K562 (cell line): ENCODE results near the gene TNPO3. TPM values are rescaled to one million over a fixed set of nuclear protein-coding genes. Genes with fewer than 3 reads are reported as not detected.

ENCODE experiments used
- ATAC-seq: fragments of 200-7000 bp; cut with Tn5 transposase; 3 replicates; pipeline ENCODE4 v1.9.1; 2020; ENCODE audit warnings: moderate library complexity
- BruUV-seq: library from RNA; stranded (reverse); fragments of 400-500 nt; replicated peaks from 2 replicates; lab custom pipeline; 2021; lab: Mats Ljungman, UMichigan
- CTCF ChIA-PET: fragments of 300-600 bp; formaldehyde crosslinking; extraction: SDS; loops from one replicate; lab custom pipeline; 2021; ENCODE audit warnings: low intra/inter-chr PET ratio; lab: Yijun Ruan, JAX
- POLR2A ChIA-PET: fragments of 300-600, 350-650 bp; sonication (Branson Sonifier 250); formaldehyde crosslinking; extraction: SDS; loops from one replicate; lab custom pipeline; 2021; ENCODE audit warnings: antibody characterized with exemption, inconsistent platforms; lab: Yijun Ruan, JAX
- DNase-seq, 4 experiments: peaks; one replicate each; pipeline versions ENCODE4 v3.0.0 to v3.0.0-alpha.2; 2011 to 2018; ENCODE audit warnings: low spot score in 3 of 4, mixed read lengths in 3 of 4; ENCODE audit errors: extremely low read depth in 1 of 4
- FAIRE-seq: peaks from 2 replicates; lab custom pipeline; 2011; peaks lifted over from hg19 to GRCh38; lab: Jason Lieb, UNC
- H2AFZ ChIP-seq: 2 replicates; pipeline ENCODE4 v1.6.0; 2011; ENCODE audit warnings: low read depth, low read length, control low read depth, inconsistent platforms
- H3K27ac ChIP-seq: fragments of 200-600 bp; 3 replicates; pipeline ENCODE4 v1.8.0; 2011; ENCODE audit warnings: low read depth, mild to moderate bottlenecking, control low read depth, inconsistent platforms, low read length, moderate library complexity, mixed read lengths; ENCODE audit errors: extremely low read depth
- H3K27me3 ChIP-seq, 2 experiments: fragments of 300-600 bp in 1 of 2; 2 replicates in 1 of 2; 3 replicates in 1 of 2; pipeline versions ENCODE4 v1.6.0 to v1.8.0; 2011; ENCODE audit warnings: inconsistent platforms in 2 of 2, low read length in 2 of 2, mild to moderate bottlenecking in 1 of 2, mixed read lengths in 1 of 2, moderate library complexity in 1 of 2; ENCODE audit not compliant: control insufficient read depth in 2 of 2, insufficient read depth in 2 of 2
- H3K36me3 ChIP-seq: fragments of 300-600 bp; 3 replicates; pipeline ENCODE4 v1.8.0; 2011; ENCODE audit warnings: mild to moderate bottlenecking, low read length, inconsistent platforms; ENCODE audit not compliant: control insufficient read depth, insufficient read depth
- H3K4me1 ChIP-seq, 2 experiments: fragments of 200-600 bp in 1 of 2; replicated peaks in 1 of 2; 2 replicates in 1 of 2; 3 replicates in 1 of 2; pipeline versions ENCODE4 v1.5.1 to v1.8.0; 2011; ENCODE audit warnings: inconsistent platforms in 2 of 2, low read length in 2 of 2, mild to moderate bottlenecking in 1 of 2, mixed read lengths in 1 of 2, moderate library complexity in 1 of 2; ENCODE audit not compliant: control insufficient read depth in 2 of 2, insufficient read depth in 2 of 2
- H3K4me2 ChIP-seq: 2 replicates; pipeline ENCODE4 v1.6.1; 2011; ENCODE audit warnings: low read length, control low read depth, inconsistent platforms, mixed read lengths; ENCODE audit not compliant: insufficient read depth
- H3K4me3 ChIP-seq: fragments of 200-600 bp; sonication (generic), shearing (Covaris generic); 2 replicates; pipeline ENCODE4 v1.5.1; 2016; ENCODE audit warnings: control low read depth, inconsistent platforms
- H3K79me2 ChIP-seq: fragments of 200-600 bp; 3 replicates; pipeline ENCODE4 v1.8.0; 2011; ENCODE audit warnings: low read length, inconsistent platforms; ENCODE audit not compliant: control insufficient read depth, insufficient read depth
- H3K9ac ChIP-seq, 2 experiments: 2 replicates each; pipeline versions ENCODE4 v1.6.0 to v1.6.1; 2011; ENCODE audit warnings: low read depth in 2 of 2, low read length in 2 of 2, control low read depth in 1 of 2, inconsistent platforms in 1 of 2, mild to moderate bottlenecking in 1 of 2, mixed read lengths in 1 of 2; ENCODE audit not compliant: insufficient read depth in 1 of 2
- H3K9me1 ChIP-seq: one replicate; pipeline ENCODE4 v1.6.0; 2011; ENCODE audit warnings: inconsistent platforms, mild to moderate bottlenecking, low read length, moderate library complexity; ENCODE audit not compliant: control insufficient read depth, insufficient read depth
- H3K9me3 ChIP-seq: replicated peaks from 2 replicates; pipeline ENCODE4 v1.5.1; 2011; ENCODE audit warnings: low read depth, low read length, inconsistent platforms; ENCODE audit not compliant: control insufficient read depth, insufficient read depth
- H4K20me1 ChIP-seq: replicated peaks from 2 replicates; pipeline ENCODE4 v1.6.1; 2011; ENCODE audit warnings: low read length, inconsistent platforms, mixed read lengths; ENCODE audit not compliant: control insufficient read depth, insufficient read depth
- MNT ChIP-seq, 2 experiments: fragments of 450-650 bp; conservative IDR thresholded peaks; 2 replicates each; pipeline ENCODE4 v1.6.1; 2017; ENCODE audit warnings: mild to moderate bottlenecking in 2 of 2, moderate library complexity in 2 of 2
- NFE2L1 ChIP-seq: fragments of 450-650 bp; IDR thresholded peaks from 2 replicates; pipeline ENCODE4 v1.6.1; 2016; ENCODE audit warnings: missing genetic modification characterization, low read depth, mild to moderate bottlenecking, missing compliant biosample characterization, moderate library complexity, borderline replicate concordance
- PBX2 ChIP-seq, 2 experiments: IDR thresholded peaks in 1 of 2; conservative IDR thresholded peaks in 1 of 2; 2 replicates each; pipeline ENCODE4 v1.6.1; 2016; ENCODE audit warnings: low read depth in 2 of 2, mild to moderate bottlenecking in 1 of 2, missing compliant biosample characterization in 1 of 2, missing genetic modification characterization in 1 of 2, moderate library complexity in 1 of 2
- PHB ChIP-seq: fragments of 250-450 bp; sonication (Bioruptor Pico); IDR thresholded peaks from 2 replicates; pipeline ENCODE4 v1.5.0; 2021
- RNF2 ChIP-seq: sonication (generic); IDR thresholded peaks from 2 replicates; pipeline ENCODE4 v1.6.1; 2016
- USF1 ChIP-seq: sonication (generic); formaldehyde crosslinking; IDR thresholded peaks from 2 replicates; pipeline ENCODE4 v1.9.0; 2022; ENCODE audit warnings: mild to moderate bottlenecking, missing genetic modification reagents
- WGBS: fragments of 100-300 bp; shearing (Covaris generic); methylation state at CpG from one replicate; pipeline ENCODE4 v1.1.6; 2016; ENCODE audit warnings: low coverage, mixed read lengths; ENCODE audit not compliant: insufficient coverage; ENCODE audit errors: missing lambda C conversion rate; 5-methylcytosine and 5-hydroxymethylcytosine counted together
- in situ Hi-C: fragments of 300-500 bp; cut with MboI; formaldehyde crosslinking; loops from 4 replicates; pipeline ENCODE4 v1.15.0; 2018; ENCODE audit warnings: inconsistent platforms, mixed read lengths
- intact Hi-C: fragments of 100-400 bp; cut with micrococcal nuclease; formaldehyde crosslinking; loops from 2 replicates; pipeline ENCODE4 v1.14.2; 2022
- polyA plus RNA-seq, 8 experiments: library from polyadenylated mRNA; depleted of rRNA in 4 of 8; stranded (reverse) in 5 of 8; unstranded in 3 of 8; fragments of >200 nt; fragmentation: Nextera tagmentation in 2 of 8; fragmentation: Illumina TruSeq in 1 of 8; extraction: Ambion mirVana in 2 of 8; extraction: Trizol in 1 of 8; gene quantifications; 2 replicates each; pipeline versions ENCODE4 v1.2.1 to v1.2.3, GENCODE V29; 2011 to 2014; ENCODE audit warnings: inconsistent platforms in 1 of 8, missing spikeins in 1 of 8
- total RNA-seq, 7 experiments: library from RNA; depleted of rRNA in 6 of 7; stranded (reverse); fragments of >200 nt in 6 of 7; fragmentation: Illumina TruSeq in 2 of 7; extraction: Trizol in 2 of 7; gene quantifications; 2 replicates each; pipeline versions ENCODE4 v1.2.1 to v1.2.3, GENCODE V29; 2011 to 2021; ENCODE audit warnings: low replicate concordance in 1 of 7

Gene TNPO3
- total and polyA plus RNA-seq, 9 of the 15 experiments (the other 6 are each of a cell fraction or from before 2014, with no cell fraction given), result 35.8 to 125 (median 110) TPM

- TF ChIP-seq NFE2L1, result no peak
- TF ChIP-seq RNF2, result no peak
- no peak for TF ChIP-seq USF1
- no peak for TF ChIP-seq MNT (conservative IDR thresholded peaks at IDR 0.05)
Observed at GRCh38 chr7:128968624-128969023, 86.3 kb downstream of the TNPO3 start (continued).

- Histone ChIP-seq H3K79me2 (no peaks in the 10 kb centered on the region), H3K4me2 (no peak overlapping the region), H2AFZ (no peak overlapping the region), H4K20me1 (no peaks in the 10 kb centered on the region), H3K4me3 (no peak overlapping the region), H3K27ac (no peak overlapping the region), H3K4me1 (no peaks in the 10 kb centered on the region), H3K27me3 (no peaks in the 10 kb centered on the region), H3K9ac (no peak overlapping the region), H3K36me3 (peaks cover 84% of the 10 kb centered on the region), H3K9me3 (no peaks in the 10 kb centered on the region), H3K9me1 (no peaks in the 10 kb centered on the region)
- ChIA-PET POLR2A (interaction anchor here (0.9 kb wide), 1 partner anchor 15 kb away, joined by 3 read pairs; no protein-coding TSS in a partner anchor), CTCF (no interaction called here)
- FAIRE-seq (no peak), ATAC-seq (no peak), DNase-seq (no peak)
- BruUV-seq, result no TSS peak
- 92% methylated on average over 1 of the region's 1 CpG for WGBS
- TF ChIP-seq PHB (CRISPR knock-in tag), result no peak
- no peak for TF ChIP-seq PBX2 (CRISPR knock-in tag; IDR thresholded peaks at IDR 0.05; ENCODE audit: low read depth)
- TF ChIP-seq PBX2 (tag; conservative IDR thresholded peaks at IDR 0.05; ENCODE audit: low read depth), result peak; percentile 40; the same call in 1 of the 2 replicates
- in situ Hi-C loops, result no loop called here
- intact Hi-C loops, result no loop called here
Observed at GRCh38 chr7:128963327-128963757, 91.6 kb downstream of the TNPO3 start.
